Epithelial cell of proximal tubule (primary cell): ENCODE measurements around the gene DHRS9. TPM values are rescaled to one million over a fixed set of nuclear protein-coding genes. Genes with fewer than 3 reads are reported as not detected.
"Not testable (repeated sequence)": the region's sequence is repeated elsewhere in the genome, so short reads cannot be mapped to it uniquely, and the experiment has no call there.

Experiments
- DNase-seq: peaks from one replicate; pipeline ENCODE4 v3.0.0-alpha.2; 2011; ENCODE audit warnings: low read depth
- H3K4me3 ChIP-seq: 2 replicates; pipeline ENCODE4 v1.5.1; 2011; ENCODE audit warnings: low read depth, mild to moderate bottlenecking, low read length
- total RNA-seq: library from RNA; depleted of rRNA; stranded (reverse); fragments of >200 nt; gene quantifications from 2 replicates; pipeline ENCODE4 v1.2.3, GENCODE V29; 2015
- TF ChIP-seq, protein P1 (sequence below): conservative IDR thresholded peaks from 2 replicates; pipeline ENCODE4 v1.5.1; 2012; ENCODE audit warnings: low read depth, mild to moderate bottlenecking, low read length

The DHRS9 gene
- total RNA-seq, 1 donor from 2014 or later, result 0.35 TPM

DNA sequence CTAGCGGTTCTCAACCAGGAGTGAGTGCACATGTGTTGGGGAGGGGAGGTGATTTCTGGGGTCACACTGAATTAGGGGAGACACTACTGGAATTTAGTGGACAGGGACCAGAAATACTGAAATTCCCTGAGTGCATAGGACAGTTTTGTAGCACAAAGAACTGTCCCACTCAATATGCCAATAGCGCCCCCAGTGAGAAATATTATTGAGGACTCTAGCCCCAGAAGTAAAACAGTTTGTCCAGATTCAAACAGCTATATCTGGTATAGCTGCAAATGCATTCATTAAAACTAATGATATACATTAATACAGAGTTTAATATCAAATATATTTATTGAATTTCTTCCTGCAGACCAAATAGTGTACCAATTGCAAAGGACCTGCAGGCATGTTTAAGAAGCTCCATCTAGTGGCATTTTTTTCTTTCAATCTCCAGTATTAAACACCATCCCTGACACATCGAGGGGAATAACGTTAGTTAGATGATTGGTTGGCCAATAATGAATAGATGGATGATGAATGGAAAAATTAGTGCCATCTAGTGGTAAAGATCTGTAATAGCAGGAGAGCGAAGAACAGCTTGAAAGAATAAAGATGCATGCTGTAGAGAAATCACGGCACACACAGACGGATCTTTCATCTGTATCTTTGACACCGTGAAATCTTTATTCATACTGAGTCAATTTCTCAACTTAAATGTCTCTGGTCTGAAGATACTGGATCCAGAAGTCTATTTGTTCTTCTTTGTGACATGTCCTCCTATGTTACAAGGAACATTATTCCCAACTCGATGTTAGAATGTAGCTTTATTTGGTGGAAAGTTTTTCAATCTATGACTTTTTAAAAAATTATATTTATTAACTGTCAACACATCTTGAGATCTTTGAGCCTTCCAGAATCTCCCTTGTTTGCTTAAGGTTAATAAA, 62.5 kb downstream of the DHRS9 start:
- no peak overlapping the region for H3K4me3 ChIP-seq
- TF ChIP-seq, protein P1, sequence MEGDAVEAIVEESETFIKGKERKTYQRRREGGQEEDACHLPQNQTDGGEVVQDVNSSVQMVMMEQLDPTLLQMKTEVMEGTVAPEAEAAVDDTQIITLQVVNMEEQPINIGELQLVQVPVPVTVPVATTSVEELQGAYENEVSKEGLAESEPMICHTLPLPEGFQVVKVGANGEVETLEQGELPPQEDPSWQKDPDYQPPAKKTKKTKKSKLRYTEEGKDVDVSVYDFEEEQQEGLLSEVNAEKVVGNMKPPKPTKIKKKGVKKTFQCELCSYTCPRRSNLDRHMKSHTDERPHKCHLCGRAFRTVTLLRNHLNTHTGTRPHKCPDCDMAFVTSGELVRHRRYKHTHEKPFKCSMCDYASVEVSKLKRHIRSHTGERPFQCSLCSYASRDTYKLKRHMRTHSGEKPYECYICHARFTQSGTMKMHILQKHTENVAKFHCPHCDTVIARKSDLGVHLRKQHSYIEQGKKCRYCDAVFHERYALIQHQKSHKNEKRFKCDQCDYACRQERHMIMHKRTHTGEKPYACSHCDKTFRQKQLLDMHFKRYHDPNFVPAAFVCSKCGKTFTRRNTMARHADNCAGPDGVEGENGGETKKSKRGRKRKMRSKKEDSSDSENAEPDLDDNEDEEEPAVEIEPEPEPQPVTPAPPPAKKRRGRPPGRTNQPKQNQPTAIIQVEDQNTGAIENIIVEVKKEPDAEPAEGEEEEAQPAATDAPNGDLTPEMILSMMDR, result peak; percentile 81
- DNase-seq, result peak; percentile 54

- DNase-seq, H3K4me3 ChIP-seq: not testable (repeated sequence)
Measured at GRCh38 chr2:169134272-169134671, 64.9 kb downstream of the DHRS9 start.

DNA sequence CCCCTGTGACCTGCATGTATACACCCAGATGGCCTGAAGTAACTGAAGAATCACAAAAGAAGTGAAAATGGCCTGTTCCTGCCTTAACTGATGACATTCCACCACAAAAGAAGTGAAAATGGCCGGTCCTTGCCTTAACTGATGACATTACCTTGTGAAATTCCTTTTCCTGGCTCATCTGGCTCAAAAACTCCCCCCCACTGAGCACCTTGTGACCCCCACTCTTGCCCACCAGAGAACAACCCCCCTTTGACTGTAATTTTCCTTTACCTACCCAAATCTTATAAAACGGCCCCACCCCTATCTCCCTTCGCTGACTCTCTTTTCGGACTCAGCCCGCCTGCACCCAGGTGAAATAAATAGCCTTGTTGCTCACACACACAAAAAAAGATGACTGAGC, 67.1 kb downstream of the DHRS9 start:
- not testable (repeated sequence) for DNase-seq, H3K4me3 ChIP-seq

GRCh38 chr2:169136885-169137534, 67.6 kb downstream of the DHRS9 start:
- DNase-seq, result no peak
- H3K4me3 ChIP-seq, result no peak overlapping the region
- TF ChIP-seq, protein P1, result no peak

GRCh38 chr2:169137924-169138323, 68.6 kb downstream of the DHRS9 start:
- no peak for DNase-seq
- H3K4me3 ChIP-seq, result no peak overlapping the region
- TF ChIP-seq, protein P1, result no peak

GRCh38 chr2:169139145-169139544, 69.8 kb downstream of the DHRS9 start:
- DNase-seq, result no peak
- TF ChIP-seq, protein P1, result no peak

DNA sequence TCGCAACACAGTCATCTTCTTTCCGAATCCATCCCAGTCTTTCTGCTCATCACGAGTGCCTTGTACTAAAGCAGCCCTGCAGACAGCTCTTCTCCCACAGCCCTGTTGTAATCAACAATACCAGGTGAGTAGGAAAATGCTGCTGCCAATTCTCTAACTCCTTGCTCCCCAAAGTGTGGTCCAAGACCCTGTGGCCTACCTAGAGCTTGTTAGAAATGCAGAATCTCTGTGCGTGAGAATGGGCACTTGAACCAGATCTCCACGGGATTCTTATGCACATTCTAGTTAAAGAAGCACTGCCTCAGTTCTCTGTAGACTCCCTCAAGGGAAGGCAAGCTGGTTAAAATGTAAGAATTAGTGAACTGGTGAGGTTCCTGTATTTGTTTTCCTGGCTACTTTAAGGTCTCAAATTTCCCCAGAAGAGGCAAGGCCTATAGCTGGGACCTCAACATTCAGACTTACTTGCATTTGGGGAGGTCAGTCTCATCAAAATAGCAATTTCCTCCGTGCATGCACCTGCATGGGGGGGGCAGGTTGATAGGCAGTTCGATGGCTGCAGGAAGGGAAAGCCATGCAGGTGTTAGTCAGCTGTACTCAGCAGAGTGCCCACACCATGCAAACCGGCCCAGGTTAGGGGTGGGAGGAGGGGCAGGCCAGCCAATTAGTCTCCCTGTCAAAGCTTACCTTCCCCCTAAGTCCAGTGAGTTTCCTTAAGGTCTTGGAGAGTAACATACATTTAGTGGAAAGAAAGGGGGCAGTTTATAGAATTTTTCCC, 70.8 kb downstream of the DHRS9 start:
- TF ChIP-seq, protein P1, result no peak
- no peak overlapping the region for H3K4me3 ChIP-seq
- no peak for DNase-seq

More at GRCh38 chr2:169139145-169139544, 69.8 kb downstream of the DHRS9 start:
- no peak overlapping the region for H3K4me3 ChIP-seq
